Islet of Langerhans (tissue), 1 donor: ENCODE data around the gene SOX3.

Experiments used
- FAIRE-seq: peaks from one replicate; lab custom pipeline; 2011; peaks lifted over from hg19 to GRCh38; lab: Jason Lieb, UNC

The SOX3 gene

DNA sequence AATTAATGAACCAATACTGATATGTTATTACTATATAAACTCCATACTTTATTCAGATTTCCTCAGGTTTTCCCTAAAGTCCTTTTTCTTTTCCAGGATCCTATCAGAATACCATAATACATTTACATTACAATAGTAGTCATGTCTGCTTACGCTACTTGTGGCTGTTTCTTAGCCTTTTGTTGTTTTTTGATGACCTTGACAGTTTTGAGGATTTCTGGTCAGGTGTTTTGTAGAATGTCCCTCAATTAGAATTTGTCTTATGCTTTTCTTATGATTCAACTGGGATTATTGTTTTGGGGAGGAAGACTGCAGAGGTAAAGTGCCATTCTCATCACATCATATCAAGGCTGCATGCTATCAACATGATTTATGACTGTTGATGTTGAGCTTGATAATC lies 9.1 kb downstream of the SOX3 start:
- FAIRE-seq, result no peak

GRCh38 chrX:140492066-140492994 lies 12.5 kb downstream of the SOX3 start:
- FAIRE-seq, result no peak

GRCh38 chrX:140480765-140481164 lies 24.1 kb downstream of the SOX3 start:
- FAIRE-seq, result no peak

DNA sequence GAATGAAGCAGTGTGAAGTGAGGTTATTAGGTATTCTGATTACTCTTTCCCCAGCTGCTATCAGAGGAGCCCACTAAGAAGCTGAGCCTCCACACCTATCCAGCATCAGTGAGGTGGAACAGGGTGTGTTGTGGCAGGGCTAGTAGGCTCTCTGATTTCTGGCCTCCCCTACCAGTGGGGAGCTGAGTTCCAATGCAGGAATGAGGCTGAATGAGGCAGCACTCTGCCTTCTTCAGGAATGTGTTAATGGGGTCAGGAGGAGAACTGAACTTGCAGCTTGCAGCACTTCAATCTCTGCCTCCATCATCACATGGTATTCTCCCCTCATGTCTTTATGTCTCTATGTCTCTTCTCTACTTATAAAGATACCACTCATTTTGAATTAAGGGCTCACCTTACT lies 26.9 kb downstream of the SOX3 start:
- no peak for FAIRE-seq

- FAIRE-seq, result no peak
Observed at GRCh38 chrX:140475025-140475424, 29.8 kb downstream of the SOX3 start.

- no peak for FAIRE-seq
Observed at GRCh38 chrX:140467211-140467610, 37.7 kb downstream of the SOX3 start.
